GM21717 (cell line): Measurements from ENCODE around the gene C5orf15.
"Not testable (repeated sequence)": the region's sequence is repeated elsewhere in the genome, so short reads cannot be mapped to it uniquely, and the experiment has no call there.

ENCODE experiments used
- ATAC-seq: cut with Tn5 transposase; IDR thresholded peaks from one replicate; pipeline ENCODE4 v1.9.1; 2021; ENCODE audit warnings: mild to moderate bottlenecking, moderate library complexity; ENCODE audit not compliant: unreplicated experiment

The C5orf15 gene

DNA sequence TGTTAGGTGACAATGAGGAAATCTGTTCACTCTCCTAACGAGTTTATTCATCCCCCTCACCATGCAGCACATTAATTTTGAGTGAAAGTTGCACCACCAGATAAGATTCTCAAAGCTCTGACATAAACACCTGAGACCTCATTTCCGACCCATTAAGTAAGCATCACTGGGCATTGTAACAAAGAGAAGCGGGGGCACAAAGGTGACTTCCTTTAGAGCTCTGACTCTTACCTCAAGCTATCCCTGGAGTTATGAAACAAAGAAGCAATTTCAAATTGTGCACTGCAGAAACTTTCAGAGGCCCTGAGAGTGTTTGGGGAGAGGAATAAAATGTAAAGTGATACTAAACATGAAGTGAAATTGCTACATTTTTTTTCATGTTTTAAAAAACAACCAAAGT, 29.5 kb downstream of the C5orf15 start:
- ATAC-seq = peak; percentile 54

DNA sequence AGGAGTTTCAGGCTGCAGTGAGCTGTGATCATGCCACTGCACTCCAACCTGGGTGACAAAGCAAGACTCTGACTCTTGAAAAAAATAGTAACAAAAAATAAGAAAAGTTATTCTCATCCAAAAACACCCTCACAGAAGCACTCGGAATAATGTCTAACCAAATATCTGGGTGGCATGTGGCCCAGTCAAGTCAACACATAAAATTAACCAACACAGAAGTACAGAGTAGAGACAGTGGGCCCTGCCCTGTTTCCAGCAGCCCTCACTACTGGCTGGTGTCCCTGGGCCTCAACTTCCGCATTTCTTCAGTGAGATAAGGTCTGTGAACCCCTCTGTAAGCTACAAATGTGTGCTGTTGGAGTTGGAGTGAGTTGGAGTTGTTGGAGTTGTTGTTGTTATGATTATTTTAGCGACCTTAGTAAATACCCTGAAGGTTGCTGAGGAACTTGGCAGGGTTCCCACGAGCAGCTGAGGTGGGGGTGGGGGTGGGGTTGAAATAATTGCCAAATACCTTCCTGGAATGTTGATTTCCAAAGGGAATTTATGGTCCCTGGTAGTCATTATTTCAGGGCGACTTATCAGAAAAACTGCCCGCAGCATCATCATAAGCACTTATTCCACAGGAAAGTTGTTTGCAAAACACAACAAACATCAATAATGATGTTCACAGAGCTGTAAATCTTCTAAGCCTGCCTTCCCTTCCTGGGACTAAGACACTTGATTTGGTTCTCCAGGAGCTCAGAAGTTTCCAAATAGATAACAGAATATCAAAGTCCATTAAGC, 30.2 kb downstream of the C5orf15 start:
- no peak for ATAC-seq

DNA sequence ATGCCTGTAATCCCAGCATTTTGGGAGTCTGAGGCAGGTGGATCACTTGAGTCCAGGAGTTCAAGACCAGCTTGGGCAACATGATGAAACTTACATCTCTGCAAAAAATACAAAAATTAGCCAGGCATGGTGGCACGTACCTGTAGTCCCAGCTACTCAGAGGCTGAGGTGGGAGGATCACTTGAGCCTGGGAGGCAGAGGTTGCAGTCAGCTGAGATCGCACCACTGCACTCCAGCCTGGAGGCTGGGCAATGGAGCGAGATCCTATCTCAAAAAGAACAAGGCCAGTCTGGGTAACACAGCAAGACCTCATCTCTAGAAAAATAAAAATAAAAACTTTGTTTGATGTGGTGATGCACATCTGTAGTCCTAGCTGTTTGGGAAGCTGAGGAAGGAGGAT, 30.8 kb downstream of the C5orf15 start:
- ATAC-seq = not testable (repeated sequence)

DNA sequence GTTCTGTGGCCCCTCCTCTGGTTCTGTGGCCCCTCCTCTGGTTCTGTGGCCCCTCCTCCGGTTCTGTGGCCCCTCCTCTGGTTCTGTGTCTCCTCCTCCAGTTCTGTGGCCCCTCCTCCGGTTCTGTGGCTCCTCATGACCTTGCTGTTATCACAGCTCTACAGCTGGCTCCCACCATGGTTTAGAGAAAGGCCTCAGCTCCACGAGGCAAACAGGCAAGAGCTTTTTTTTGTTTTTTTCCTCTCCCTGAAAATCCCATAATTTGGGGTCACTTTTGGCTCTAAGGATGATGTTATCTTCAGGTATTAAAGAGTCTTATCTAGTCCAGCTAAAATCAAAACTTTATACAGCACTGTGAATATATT, 31.8 kb downstream of the C5orf15 start:
- ATAC-seq = no peak

DNA sequence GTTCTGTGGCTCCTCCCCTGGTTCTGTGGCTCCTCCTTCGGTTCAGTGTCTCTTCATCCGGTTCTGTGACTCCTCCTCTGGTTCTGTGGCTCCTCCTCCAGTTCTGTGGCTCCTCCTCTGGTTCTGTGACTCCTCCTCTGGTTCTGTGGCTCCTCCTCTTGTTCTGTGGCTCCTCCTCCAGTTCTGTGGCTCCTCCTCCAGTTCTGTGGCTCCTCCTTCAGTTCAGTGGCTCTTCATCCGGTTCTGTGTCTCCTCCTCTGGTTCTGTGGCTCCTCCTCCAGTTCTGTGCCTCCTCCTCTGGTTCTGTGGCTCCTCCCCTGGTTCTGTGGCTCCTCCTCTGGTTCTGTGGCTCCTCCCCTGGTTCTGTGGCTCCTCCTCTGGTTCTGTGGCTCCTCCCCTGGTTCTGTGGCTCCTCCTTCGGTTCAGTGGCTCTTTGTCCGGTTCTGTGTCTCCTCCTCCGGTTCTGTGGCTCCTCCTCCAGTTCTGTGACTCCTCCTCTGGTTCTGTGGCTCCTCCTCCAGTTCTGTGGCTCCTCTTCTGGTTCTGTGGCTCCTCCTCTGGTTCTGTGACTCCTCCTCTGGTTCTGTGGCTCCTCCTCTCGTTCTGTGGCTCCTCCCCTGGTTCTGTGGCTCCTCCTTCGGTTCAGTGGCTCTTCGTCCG, 32.3 kb downstream of the C5orf15 start:
- not testable (repeated sequence) for ATAC-seq

DNA sequence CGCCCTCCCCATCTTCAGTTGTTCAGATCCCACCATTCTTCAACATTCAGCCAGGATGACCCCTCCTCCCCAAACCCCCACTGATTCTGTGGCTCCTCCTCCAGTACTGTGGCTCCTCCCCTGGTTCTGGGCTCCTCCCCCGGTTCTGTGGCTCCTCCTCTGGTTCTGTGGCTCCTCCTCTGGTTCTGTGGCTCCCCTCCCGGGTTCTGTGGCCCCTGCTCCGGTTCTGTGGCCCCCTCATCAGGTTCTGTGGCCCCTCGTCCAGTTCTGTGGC, 32.8 kb downstream of the C5orf15 start:
- ATAC-seq = no peak

DNA sequence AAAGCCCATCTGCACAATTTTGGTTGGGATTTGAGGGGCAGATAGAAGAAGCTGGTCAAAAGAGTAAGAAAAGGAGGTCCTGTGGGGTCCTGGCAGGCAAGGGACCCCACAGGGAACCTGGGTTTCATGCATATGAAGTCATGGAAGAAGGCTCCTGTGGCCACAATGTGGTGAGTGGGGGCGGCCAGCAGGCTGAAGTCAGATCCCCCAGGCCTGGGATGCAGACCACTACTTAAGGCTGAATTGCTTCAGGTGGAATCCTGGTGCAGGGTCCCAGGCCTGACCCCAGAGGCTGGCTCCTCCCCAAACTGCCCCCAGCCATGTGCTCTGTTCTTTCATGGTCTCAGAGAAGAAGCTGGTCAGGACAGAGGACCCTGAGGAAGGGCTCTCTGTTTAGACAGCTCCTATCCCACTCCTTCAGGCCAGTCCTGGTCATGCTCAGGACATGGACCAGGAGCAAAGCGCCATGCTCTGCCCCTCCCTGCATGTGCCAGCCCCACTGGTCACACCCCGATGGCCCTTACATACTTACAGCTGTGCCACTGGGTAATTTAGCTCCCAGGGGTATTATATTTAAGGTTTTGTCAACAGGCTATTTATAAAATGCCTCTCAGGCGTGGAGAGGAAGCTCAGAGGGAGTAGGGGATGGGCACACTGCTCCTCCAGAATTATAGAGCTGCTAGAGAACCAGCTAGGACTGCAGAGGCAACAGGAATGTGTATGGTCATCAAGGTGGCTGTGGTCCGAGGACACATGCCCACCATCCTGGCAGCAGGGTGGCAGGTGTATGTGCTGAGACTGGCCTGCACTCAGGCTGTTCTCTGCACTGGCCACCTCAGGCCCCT, 33.4 kb downstream of the C5orf15 start:
- ATAC-seq = no peak

DNA sequence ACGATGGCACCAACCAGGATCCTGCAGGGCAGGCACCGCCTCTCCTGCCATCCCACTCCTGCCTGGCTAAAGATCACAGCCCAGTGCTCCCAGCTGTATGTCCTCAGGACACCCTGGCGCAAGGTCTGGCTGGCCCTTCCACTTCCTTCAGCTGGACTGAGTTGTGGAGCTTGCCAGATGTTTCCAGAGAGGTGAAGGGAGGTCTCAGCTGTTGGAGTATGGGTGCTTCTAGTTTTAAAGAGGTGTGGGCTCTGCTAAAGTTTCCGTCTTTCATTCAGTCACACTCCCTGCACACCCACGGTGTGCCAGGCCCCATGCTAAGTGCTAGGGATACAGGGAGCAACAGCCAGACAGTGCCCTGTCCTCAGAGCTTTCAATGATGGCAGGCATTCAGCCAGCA, 34.1 kb downstream of the C5orf15 start:
- no peak for ATAC-seq

DNA sequence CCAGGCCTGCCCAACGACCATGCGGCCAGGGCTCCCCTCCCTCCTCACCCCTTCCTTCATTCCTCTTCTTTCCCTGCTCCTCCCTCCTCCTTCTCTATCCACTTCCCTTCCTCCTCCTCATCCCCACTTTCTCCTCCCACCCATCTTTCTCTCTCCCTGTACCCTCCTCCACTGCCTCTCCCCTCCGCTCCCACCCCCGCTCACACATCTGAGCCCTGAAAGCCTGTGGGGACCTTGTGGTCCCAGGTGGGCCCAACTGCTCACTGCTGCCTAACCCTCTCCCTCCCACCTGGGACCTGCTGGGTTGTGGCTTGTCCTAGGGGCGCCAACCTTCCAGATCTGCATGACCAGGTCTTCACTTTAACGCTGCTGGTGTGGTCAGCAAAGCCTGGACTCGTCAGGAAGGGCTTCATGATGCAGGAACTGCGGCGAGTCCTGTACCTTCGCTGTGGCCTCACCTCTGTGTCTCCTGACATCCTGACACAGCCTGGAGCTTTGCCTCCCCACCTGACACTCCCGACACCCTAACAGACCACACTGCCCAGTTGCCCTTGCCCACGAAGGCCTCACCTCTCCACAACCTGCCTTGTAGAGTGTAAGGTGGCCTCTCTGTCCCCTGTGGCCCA, 34.6 kb downstream of the C5orf15 start:
- no peak for ATAC-seq

DNA sequence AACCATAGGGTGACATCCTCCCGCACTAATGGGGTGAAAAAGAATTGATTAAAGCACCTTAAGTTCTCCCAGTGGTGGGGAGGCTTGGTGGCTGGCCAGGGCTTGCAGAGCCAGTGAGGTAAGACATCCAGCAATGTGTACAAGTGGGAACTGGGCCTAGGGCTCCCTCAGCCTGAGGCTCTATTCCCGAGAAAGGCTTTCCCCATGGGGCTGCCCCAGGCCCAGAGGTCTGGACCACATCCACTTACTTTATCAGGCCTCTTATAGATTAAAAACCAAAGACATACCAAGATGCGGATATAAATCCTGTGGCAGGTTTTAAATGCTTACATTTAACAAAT, 35.3 kb downstream of the C5orf15 start:
- ATAC-seq = no peak

DNA sequence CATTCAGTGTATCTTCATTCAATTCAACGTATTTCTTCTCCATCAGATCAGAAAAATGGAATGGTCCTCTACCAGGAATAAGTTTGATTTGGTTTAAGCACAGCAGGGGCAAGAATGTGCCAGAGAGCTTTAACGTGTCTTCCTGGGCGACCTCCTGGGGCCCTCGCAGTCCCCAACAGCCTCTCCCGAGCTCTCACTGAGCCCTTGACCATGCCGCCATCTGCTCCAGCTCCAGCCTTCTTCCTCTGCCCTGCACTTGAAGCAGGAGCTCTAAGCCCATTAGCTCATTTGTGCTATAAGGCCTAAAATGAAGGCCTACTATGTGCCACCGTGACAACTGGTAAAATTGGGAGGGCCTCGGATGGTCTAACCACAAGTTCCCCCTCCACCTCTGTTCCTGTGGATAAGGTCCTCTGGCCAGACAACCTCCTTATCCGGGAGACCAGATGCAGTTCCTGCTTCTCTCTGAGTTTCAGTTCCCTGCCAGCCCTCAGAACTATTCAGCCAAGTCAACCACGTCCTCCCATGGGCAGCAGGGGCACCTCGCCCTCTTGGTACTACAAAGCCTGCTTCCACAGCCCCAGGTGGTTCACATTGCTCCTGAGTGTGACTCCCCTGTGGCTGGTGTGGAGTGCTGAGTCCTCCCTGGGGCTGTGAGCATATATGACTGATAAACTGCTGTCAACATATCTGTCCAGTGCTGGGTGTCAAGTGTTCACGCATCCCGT, 35.8 kb downstream of the C5orf15 start:
- no peak for ATAC-seq

DNA sequence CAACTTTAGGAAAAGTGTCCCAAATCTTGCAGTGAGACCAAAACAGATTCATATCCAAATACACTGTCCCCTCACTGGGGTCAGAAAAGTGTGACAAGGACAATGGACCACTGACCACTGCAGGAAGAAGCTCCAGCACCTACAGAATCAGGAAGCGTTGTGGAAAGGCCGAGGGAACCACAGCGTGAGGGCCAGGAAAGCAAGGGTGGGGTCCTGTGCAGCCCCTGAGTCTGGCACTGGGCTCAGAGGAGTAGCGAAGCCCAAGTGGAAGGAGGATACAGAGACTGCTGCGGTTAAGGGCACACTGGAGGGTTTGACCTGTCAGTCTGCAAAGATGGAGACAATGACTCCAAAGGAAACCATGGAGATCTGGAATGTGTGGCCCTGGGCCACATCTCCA, 36.9 kb downstream of the C5orf15 start:
- ATAC-seq = no peak

DNA sequence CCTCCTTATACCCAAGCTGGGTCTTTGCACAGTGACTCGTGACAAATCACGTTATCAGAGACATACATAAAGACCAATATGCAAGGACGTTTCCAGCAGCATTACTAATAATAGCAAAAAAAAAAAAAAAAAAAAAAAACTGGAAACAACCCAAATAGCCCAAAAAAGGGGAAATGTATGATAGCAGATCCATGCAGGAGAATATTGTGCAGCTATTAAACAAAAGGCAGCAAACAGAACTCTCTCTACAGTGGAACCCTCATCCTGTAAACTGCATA, 37.7 kb downstream of the C5orf15 start:
- ATAC-seq = no peak

DNA sequence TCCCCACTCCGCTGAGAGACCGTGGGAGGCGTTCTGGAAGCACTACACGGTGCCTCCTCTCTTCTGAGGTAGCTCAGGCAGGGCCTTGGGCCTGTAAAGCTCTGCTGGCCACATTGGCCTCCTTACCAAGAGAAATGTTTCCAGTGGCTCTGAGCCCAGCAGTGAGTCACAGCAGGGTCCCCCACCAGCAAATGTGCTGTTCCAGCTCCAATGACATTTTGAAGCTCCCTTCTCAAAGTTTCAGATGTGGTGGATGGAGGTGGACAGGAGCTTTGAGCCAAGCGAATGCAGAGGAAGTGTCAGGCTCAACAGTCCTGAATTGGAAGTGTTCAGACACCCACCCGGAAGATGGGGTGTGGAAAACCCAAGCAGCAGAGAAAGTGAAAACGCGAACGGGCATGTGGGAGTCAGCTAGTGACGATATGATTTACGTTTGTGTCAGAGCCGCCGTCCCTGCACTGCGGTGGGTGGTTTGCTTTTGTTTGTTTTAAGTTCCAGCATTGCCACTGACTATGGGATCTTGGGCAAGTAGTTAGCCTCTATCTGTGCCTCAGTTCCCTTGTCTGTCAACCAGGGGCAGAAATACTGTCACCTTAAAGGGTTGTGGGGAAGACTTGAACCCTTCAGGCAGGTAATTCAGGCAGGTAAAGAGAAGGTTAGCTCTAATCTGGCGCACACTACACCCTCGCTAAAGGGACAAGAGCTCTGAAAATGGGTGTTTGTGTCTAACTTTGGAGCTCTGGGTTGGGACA, 38.2 kb downstream of the C5orf15 start:
- ATAC-seq = peak; percentile 46

DNA sequence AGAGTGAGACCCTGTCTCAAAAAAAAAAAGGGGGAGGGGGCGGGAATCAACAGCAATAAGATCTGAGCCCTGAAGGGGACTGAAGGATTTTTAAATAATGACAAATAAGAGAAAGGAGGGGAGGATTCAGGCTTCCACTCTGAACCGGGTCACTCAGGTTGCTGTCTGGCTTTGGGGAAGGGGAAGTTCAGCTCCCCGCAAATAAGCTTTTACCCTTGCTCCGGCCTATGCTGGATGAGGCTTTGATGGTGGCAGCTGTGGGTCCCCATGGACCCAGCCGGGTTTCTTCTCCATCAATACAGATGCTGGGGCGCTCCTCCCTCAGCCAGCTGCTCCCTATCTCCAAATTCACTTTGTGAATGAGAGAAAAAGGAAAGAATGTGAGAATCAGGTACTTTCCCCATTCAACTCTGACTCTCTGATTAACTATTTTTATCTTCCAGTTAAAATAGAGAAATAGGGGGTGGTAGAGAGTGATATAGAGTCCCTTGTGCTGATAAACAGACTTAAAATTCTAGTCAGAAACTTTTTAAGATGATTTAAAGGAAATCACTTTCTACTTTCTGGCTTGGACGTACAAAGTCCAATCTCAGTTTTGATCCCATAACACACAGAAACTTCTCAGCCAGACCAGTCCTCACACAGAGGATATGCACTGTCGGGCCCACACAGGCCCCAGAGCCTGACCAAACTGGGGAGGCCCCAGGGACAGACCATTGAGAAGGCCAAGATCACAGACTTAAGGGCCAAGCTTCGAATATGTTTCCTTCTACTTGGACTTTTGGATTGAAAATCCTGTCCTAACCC, 39.6 kb downstream of the C5orf15 start:
- no peak for ATAC-seq

DNA sequence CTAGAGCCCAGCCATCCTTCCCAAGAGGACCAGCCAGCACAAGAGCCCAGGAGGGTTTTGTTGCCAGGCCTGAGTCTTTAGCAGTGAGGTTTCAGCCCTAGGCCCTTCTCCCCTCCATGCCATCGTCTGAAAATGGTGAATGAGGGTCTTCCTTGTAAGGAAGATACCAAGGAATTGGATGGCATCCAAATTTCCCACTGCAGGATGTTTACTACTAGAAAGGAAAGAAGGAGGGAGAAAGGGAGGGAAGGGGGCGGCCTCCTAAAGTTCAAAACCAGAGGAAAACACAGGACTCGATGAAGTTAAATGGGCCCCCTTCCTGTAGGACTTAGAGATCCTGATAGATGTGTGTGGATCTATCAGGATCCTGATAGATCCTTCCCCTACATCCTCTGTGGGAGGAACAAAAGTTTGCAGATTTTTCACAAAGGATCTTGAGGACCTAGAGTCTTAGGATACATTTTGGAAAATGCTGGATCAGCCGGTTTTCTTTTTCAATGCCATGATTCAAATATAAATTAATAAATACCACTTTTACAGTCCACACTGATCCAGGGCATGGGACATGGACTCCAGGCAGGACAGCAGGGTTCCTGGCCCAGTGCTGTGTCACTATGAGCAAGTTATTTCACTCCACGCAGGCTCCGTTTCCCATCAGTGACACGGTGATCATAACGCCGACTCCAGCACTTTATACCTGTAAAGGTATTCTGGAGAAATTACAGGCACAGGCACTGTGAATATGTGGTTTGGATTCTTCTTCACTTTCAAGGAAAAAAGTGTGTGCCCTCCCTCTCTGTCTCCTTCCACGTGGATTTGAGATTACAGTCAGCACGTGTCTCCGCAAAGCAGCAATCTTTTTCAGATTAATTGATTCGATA, 40.9 kb downstream of the C5orf15 start:
- ATAC-seq = no peak

DNA sequence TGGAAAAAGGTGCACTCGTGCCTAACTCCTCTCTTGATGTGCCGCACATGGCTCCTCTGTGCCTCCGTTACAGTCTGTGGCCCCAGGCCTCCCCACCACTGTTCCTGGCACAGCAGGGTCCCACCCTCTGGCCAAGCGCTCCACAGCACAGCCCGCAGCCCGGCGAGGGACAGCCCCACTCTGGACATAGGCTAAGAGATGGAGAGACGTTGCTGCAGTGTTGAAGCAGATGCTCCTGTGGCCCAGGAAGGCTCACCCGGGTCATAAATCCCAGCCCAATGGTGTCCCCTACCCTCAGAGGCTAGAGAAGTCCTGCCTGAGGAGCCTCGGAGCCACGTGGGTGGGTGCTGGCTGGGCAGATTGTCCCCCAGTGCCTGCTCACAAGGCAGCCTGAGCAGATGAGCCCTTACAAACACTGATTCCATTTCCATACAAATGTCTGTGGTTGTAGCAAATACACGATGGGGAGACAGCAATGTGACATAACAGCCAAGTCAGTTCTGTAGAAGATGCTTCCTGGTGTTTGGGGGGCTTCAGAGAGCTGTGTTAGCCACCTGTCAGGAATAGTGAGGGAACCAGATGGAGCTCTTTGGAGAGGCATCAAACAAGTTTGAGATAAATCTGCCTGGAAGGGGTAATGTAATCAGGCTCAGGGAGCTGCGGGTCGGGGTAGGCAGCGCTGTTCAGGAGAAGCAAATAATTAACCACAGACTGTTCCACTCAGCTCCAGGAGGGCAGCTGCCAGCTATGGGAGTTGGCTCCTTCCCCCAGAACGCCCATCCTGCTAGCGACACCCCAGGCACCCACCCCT, 41.7 kb downstream of the C5orf15 start:
- no peak for ATAC-seq
